Measurements from ENCODE around the gene E2F7. TPM values are rescaled to one million over a fixed set of nuclear protein-coding genes. Genes with fewer than 3 reads are reported as not detected.

Gene E2F7
- total and polyA plus RNA-seq, 4 donors: 0.30 to 0.36 TPM; not detected in 2

- Histone ChIP-seq H3K27ac (ENCODE audit: low read depth in 1 of 2, low read length in 2 of 2) (no peak overlapping the region), H3K36me3 (ENCODE audit: control insufficient read depth in 1 of 2, insufficient read depth in 2 of 2, low read length in 1 of 2) (no peaks in the 10 kb centered on the region), H3K27me3 (ENCODE audit: control insufficient read depth in 1 of 2, insufficient read depth in 2 of 2, low read length in 1 of 2) (no peaks in the 10 kb centered on the region), H3K9me3 (ENCODE audit: control insufficient read depth, low read length) (no peaks in the 10 kb centered on the region), H3K4me3 (ENCODE audit: low read length in 2 of 2) (no peak overlapping the region), H3K4me1 (ENCODE audit: control insufficient read depth in 1 of 2, insufficient read depth in 2 of 2, low read length in 2 of 2) (no peaks in the 10 kb centered on the region)
- intact Hi-C loops (cut with DNase I): no loop called here
- 94 to 97% methylated on average over 2 of the region's 2 CpGs for WGBS, 2 donors
- no peak for DNase-seq
- ATAC-seq (ENCODE audit: low FRiP score): no peak
Observed at GRCh38 chr12:77019920-77020319, 45.4 kb downstream of the E2F7 start.

- Histone ChIP-seq H3K9me3 (ENCODE audit: control insufficient read depth, low read length) (no peaks in the 10 kb centered on the region), H3K36me3 (ENCODE audit: control insufficient read depth in 1 of 2, insufficient read depth in 2 of 2, low read length in 1 of 2) (no peaks in the 10 kb centered on the region), H3K27me3 (ENCODE audit: control insufficient read depth in 1 of 2, insufficient read depth in 2 of 2, low read length in 1 of 2) (no peaks in the 10 kb centered on the region), H3K27ac (ENCODE audit: low read depth in 1 of 2, low read length in 2 of 2) (no peak overlapping the region), H3K4me1 (ENCODE audit: control insufficient read depth in 1 of 2, insufficient read depth in 2 of 2, low read length in 2 of 2) (no peaks in the 10 kb centered on the region), H3K4me3 (ENCODE audit: low read length in 2 of 2) (no peak overlapping the region)
- intact Hi-C loops (cut with DNase I): no loop called here
- 81 to 85% methylated on average over 1 of the region's 1 CpG for WGBS, 2 donors
- DNase-seq (no peak), ATAC-seq (ENCODE audit: low FRiP score) (no peak)
Observed at GRCh38 chr12:77016606-77017005, 48.8 kb downstream of the E2F7 start.

DNA sequence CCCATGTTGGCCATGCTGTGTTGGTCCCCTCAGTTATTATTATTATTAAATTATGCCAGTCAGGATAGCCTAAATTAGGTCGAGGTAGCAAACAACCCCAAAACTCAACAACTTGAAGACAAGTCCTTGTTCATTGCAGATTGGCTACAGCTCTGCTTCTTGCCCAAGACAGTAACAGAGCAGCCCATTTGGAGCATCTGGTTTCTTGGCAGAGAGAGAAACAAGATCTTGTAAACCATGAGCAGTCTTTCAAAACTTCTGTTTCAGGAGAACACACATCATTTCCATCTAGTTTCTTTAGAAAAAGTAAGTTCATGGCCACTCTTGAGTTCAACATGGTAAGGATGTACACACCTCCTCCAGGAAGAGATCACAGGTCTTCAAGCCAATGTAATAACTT is 52.3 kb downstream of the E2F7 start:
- Histone ChIP-seq H3K4me1 (ENCODE audit: control insufficient read depth in 1 of 2, insufficient read depth in 2 of 2, low read length in 2 of 2) (peaks cover 0 to 2% of the 10 kb centered on the region in 2 donors), H3K27ac (ENCODE audit: low read depth in 1 of 2, low read length in 2 of 2) (no peak overlapping the region), H3K36me3 (ENCODE audit: control insufficient read depth in 1 of 2, insufficient read depth in 2 of 2, low read length in 1 of 2) (no peaks in the 10 kb centered on the region), H3K9me3 (ENCODE audit: control insufficient read depth, low read length) (no peaks in the 10 kb centered on the region), H3K27me3 (ENCODE audit: control insufficient read depth in 1 of 2, insufficient read depth in 2 of 2, low read length in 1 of 2) (no peaks in the 10 kb centered on the region), H3K4me3 (ENCODE audit: low read length in 2 of 2) (no peak overlapping the region)
- DNase-seq: no peak
- ATAC-seq (ENCODE audit: low FRiP score): no peak
- intact Hi-C loops (cut with DNase I): loop anchor here in 1 of 2 donors (5.0 kb wide), 2 partner anchors 136 to 391 kb away; partner anchors contain the start of gene CSRP2
- 62 to 78% methylated on average over 1 of the region's 1 CpG for WGBS, 2 donors

DNA sequence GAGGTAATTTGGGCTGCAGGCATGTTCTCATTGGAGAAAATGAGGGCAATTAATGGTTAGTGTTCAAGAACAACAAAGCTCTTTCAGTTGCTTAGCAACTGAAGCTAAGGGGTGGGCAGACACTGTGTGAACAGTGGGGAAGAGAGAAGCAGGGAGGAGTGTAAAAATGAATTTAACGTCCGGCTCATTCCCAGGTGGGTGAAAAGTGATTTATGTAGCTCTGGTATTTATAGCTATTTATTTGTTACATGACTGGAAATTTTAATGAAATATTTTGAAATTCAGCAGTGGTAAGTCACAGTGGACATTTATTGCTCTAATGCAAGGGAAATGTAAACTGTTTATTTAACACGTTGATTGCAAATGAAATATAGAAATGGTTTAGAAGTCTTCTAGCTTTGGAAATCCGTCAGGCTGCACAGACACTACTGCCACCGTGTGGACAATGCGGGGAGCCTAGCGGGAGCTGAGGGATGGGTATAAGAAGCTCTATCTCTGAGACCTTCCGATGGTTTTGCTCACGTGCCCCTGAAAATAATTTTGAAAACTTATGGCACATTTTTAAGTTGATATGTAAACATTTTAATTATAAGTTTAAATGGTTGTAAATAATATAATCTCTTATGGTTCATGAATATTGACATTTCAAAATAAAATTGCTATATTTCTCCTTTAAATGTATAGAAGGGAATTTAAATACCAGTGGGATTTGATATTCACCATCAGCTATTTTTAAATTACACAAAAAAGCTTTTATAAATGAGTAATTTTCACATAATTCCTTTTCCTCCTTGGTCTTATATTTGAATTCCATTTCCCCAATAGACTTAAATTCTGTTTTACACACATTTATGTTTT is 54.4 kb downstream of the E2F7 start:
- DNase-seq: peak; percentile 66 to 88
- WGBS, 2 donors: 1% methylated on average over 9 of the region's 9 CpGs
- H3K9me3 ChIP-seq (ENCODE audit: control insufficient read depth, low read length): no peaks in the 10 kb centered on the region

GRCh38 chr12:77007476-77007875 is 57.9 kb downstream of the E2F7 start:
- intact Hi-C loops (cut with DNase I): loop anchor here (10.0 kb wide), 1 partner anchor 183 kb away; no protein-coding TSS in a partner anchor
- Histone ChIP-seq H3K27me3 (ENCODE audit: control insufficient read depth in 1 of 2, insufficient read depth in 2 of 2, low read length in 1 of 2) (no peaks in the 10 kb centered on the region), H3K4me3 (ENCODE audit: low read length in 2 of 2) (no peak overlapping the region), H3K36me3 (ENCODE audit: control insufficient read depth in 1 of 2, insufficient read depth in 2 of 2, low read length in 1 of 2) (no peaks in the 10 kb centered on the region), H3K27ac (ENCODE audit: low read depth in 1 of 2, low read length in 2 of 2) (no peak overlapping the region), H3K4me1 (ENCODE audit: control insufficient read depth in 1 of 2, insufficient read depth in 2 of 2, low read length in 2 of 2) (peaks cover 0 to 2% of the 10 kb centered on the region in 2 donors), H3K9me3 (ENCODE audit: control insufficient read depth, low read length) (no peaks in the 10 kb centered on the region)
- WGBS, 2 donors: 85 to 87% methylated on average over 5 of the region's 5 CpGs
- DNase-seq (no peak), ATAC-seq (ENCODE audit: low FRiP score) (no peak)

More for the DNA sequence above, 54.4 kb downstream of the E2F7 start:
- Histone ChIP-seq H3K27ac (ENCODE audit: low read depth in 1 of 2, low read length in 2 of 2) (no peak overlapping the region), H3K4me3 (ENCODE audit: low read length in 2 of 2) (no peak overlapping the region), H3K36me3 (ENCODE audit: control insufficient read depth in 1 of 2, insufficient read depth in 2 of 2, low read length in 1 of 2) (no peaks in the 10 kb centered on the region), H3K27me3 (ENCODE audit: control insufficient read depth in 1 of 2, insufficient read depth in 2 of 2, low read length in 1 of 2) (no peaks in the 10 kb centered on the region), H3K4me1 (ENCODE audit: control insufficient read depth in 1 of 2, insufficient read depth in 2 of 2, low read length in 2 of 2) (peaks cover 0 to 2% of the 10 kb centered on the region in 2 donors)
- intact Hi-C loops (cut with DNase I): loop anchor here (2.0 to 5.0 kb wide), 3 partner anchors 134 to 392 kb away; partner anchors contain the start of gene CSRP2 (in 1 of the 2)
- peak; percentile 87 for ATAC-seq (ENCODE audit: low FRiP score)

GRCh38 chr12:77005611-77006098 is 59.7 kb downstream of the E2F7 start:
- DNase-seq: no peak
- Histone ChIP-seq H3K27ac (ENCODE audit: low read depth in 1 of 2, low read length in 2 of 2) (no peak overlapping the region), H3K4me1 (ENCODE audit: control insufficient read depth in 1 of 2, insufficient read depth in 2 of 2, low read length in 2 of 2) (peaks cover 0 to 1% of the 10 kb centered on the region in 2 donors), H3K27me3 (ENCODE audit: control insufficient read depth in 1 of 2, insufficient read depth in 2 of 2, low read length in 1 of 2) (no peaks in the 10 kb centered on the region), H3K36me3 (ENCODE audit: control insufficient read depth in 1 of 2, insufficient read depth in 2 of 2, low read length in 1 of 2) (no peaks in the 10 kb centered on the region), H3K4me3 (ENCODE audit: low read length in 2 of 2) (no peak overlapping the region), H3K9me3 (ENCODE audit: control insufficient read depth, low read length) (no peaks in the 10 kb centered on the region)
- intact Hi-C loops (cut with DNase I): loop anchor here (10.0 kb wide), 1 partner anchor 181 kb away; no protein-coding TSS in a partner anchor
- 51 to 70% methylated on average over 1 of the region's 1 CpG for WGBS, 2 donors
- no peak for ATAC-seq (ENCODE audit: low FRiP score)

- no peaks in the 10 kb centered on the region for H3K4me1 ChIP-seq (ENCODE audit: control insufficient read depth in 1 of 2, insufficient read depth in 2 of 2, low read length in 2 of 2)
- no peaks in the 10 kb centered on the region for H3K9me3 ChIP-seq (ENCODE audit: control insufficient read depth, low read length)
- 98 to 100% methylated on average over 2 of the region's 2 CpGs for WGBS, 2 donors
- DNase-seq (no peak), ATAC-seq (ENCODE audit: low FRiP score) (no peak)
- H3K4me3 ChIP-seq (ENCODE audit: low read length in 2 of 2): no peak overlapping the region
- no peak overlapping the region for H3K27ac ChIP-seq (ENCODE audit: low read depth in 1 of 2, low read length in 2 of 2)
- H3K27me3 ChIP-seq (ENCODE audit: control insufficient read depth in 1 of 2, insufficient read depth in 2 of 2, low read length in 1 of 2): no peaks in the 10 kb centered on the region
- no peaks in the 10 kb centered on the region for H3K36me3 ChIP-seq (ENCODE audit: control insufficient read depth in 1 of 2, insufficient read depth in 2 of 2, low read length in 1 of 2)
- intact Hi-C loops (cut with DNase I): loop anchor here (10.0 kb wide), 1 partner anchor 179 kb away; no protein-coding TSS in a partner anchor
Observed at GRCh38 chr12:77003914-77004313, 61.5 kb downstream of the E2F7 start.

- no peak for DNase-seq
- Histone ChIP-seq H3K9me3 (ENCODE audit: control insufficient read depth, low read length) (no peaks in the 10 kb centered on the region), H3K4me3 (ENCODE audit: low read length in 2 of 2) (no peak overlapping the region), H3K27ac (ENCODE audit: low read depth in 1 of 2, low read length in 2 of 2) (no peak overlapping the region), H3K4me1 (ENCODE audit: control insufficient read depth in 1 of 2, insufficient read depth in 2 of 2, low read length in 2 of 2) (no peaks in the 10 kb centered on the region), H3K27me3 (ENCODE audit: control insufficient read depth in 1 of 2, insufficient read depth in 2 of 2, low read length in 1 of 2) (no peaks in the 10 kb centered on the region), H3K36me3 (ENCODE audit: control insufficient read depth in 1 of 2, insufficient read depth in 2 of 2, low read length in 1 of 2) (no peaks in the 10 kb centered on the region)
- intact Hi-C loops (cut with DNase I): loop anchor here (10.0 kb wide), 1 partner anchor 178 kb away; no protein-coding TSS in a partner anchor
- no peak for ATAC-seq (ENCODE audit: low FRiP score)
- 0 to 1% methylated on average over 2 of the region's 2 CpGs for WGBS, 2 donors
Observed at GRCh38 chr12:77003246-77003645, 62.1 kb downstream of the E2F7 start.
